Measurements from ENCODE around the gene TRAP1. TPM values are rescaled to one million over a fixed set of nuclear protein-coding genes. Genes with fewer than 3 reads are reported as not detected.

The TRAP1 gene
- total RNA-seq, 1 donor from 2014 or later: 111 TPM

DNA sequence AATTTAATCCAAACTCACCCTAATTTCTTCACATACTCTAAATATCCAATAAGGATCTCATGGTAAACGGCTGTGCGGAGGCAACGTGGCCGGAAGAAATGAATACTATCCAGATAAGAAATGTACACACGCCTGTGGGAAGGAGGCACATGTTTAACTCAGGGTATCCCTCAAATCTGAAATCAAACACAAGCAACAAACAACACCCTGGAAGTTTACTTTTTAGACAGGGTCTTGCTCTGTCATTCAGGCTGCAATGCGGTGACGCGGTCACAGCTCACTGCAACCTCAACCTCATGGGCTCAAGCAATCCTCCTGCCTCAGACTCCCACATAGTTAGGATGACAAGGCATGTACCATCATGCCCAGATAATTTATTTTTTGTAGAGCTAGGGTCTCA lies 21.2 kb upstream of the TRAP1 start:
- no peak for DNase-seq (ENCODE audit: extremely low spot score in 2 of 2)
- peaks cover 0 to 90% of the 10 kb centered on the region in 2 donors for H3K36me3 ChIP-seq
- H3K27me3 ChIP-seq: no peaks in the 10 kb centered on the region
- TF ChIP-seq POLR2A (IDR thresholded peaks at IDR 0.05) (no peak), POLR2AphosphoS5 (IDR thresholded peaks at IDR 0.05; ENCODE audit: insufficient read depth in 1 of 2, low read depth in 1 of 2) (no peak)
- TF ChIP-seq, protein P1, sequence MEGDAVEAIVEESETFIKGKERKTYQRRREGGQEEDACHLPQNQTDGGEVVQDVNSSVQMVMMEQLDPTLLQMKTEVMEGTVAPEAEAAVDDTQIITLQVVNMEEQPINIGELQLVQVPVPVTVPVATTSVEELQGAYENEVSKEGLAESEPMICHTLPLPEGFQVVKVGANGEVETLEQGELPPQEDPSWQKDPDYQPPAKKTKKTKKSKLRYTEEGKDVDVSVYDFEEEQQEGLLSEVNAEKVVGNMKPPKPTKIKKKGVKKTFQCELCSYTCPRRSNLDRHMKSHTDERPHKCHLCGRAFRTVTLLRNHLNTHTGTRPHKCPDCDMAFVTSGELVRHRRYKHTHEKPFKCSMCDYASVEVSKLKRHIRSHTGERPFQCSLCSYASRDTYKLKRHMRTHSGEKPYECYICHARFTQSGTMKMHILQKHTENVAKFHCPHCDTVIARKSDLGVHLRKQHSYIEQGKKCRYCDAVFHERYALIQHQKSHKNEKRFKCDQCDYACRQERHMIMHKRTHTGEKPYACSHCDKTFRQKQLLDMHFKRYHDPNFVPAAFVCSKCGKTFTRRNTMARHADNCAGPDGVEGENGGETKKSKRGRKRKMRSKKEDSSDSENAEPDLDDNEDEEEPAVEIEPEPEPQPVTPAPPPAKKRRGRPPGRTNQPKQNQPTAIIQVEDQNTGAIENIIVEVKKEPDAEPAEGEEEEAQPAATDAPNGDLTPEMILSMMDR (IDR thresholded peaks at IDR 0.05): no peak
- H3K4me1 ChIP-seq: no peaks in the 10 kb centered on the region
- no peaks in the 10 kb centered on the region for H3K9me3 ChIP-seq
- H3K4me3 ChIP-seq: no peak overlapping the region
- intact Hi-C loops (cut with DNase I): no loop called here
- H3K27ac ChIP-seq: no peak overlapping the region

DNA sequence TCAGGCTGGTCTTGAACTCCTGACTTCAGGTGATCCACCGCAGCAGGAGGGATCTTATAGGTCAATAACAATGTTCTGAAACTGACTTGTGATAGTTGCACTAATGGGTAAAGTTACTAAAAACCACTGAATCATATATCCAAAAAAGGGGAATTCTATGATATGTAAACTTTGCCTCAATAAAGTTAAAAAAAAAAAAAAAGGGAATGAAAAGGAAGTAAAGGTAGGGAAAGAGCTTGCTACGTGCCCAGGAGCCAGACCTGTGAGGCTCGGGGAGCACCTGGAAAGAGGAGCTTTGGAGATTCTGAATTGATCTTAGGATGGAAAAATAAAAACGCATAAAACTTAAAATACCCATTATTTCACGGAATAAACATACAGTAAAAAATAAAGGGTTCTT lies 20.8 kb upstream of the TRAP1 start:
- TF ChIP-seq, protein P1 (IDR thresholded peaks at IDR 0.05): no peak
- TF ChIP-seq POLR2A (IDR thresholded peaks at IDR 0.05): no peak
- no peak overlapping the region for H3K27ac ChIP-seq
- intact Hi-C loops (cut with DNase I): no loop called here
- DNase-seq (ENCODE audit: extremely low spot score in 2 of 2): no peak
- peaks cover 0 to 86% of the 10 kb centered on the region in 2 donors for H3K36me3 ChIP-seq
- no peaks in the 10 kb centered on the region for H3K9me3 ChIP-seq
- H3K4me3 ChIP-seq: no peak overlapping the region
- no peaks in the 10 kb centered on the region for H3K27me3 ChIP-seq
- H3K4me1 ChIP-seq: no peaks in the 10 kb centered on the region

DNA sequence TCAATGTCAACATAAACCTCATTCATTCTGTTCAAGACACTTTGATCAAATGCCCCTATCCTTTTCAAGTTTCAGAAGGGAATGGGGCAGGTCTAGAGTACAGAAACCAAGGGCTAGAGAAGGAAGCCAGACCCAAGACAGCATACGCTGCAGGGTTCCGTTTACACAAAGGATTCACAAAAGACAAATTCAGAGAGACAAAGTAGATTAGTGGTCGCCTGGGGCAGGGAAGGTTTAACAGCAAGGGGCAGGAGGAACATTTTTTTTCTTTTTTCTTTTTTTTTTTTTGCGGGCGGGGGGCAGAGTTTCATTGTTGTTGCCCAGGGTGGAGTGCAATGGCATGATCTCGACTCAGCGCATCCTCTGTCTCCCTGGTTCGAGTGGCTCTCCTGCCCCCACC lies 19.9 kb upstream of the TRAP1 start:
- no peaks in the 10 kb centered on the region for H3K4me1 ChIP-seq
- TF ChIP-seq POLR2AphosphoS5 (IDR thresholded peaks at IDR 0.05; ENCODE audit: insufficient read depth in 1 of 2, low read depth in 1 of 2) (no peak), POLR2A (IDR thresholded peaks at IDR 0.05) (no peak)
- TF ChIP-seq, protein P1 (IDR thresholded peaks at IDR 0.05): no peak
- no peaks in the 10 kb centered on the region for H3K9me3 ChIP-seq
- intact Hi-C loops (cut with DNase I): no loop called here
- H3K27me3 ChIP-seq: no peaks in the 10 kb centered on the region
- no peak overlapping the region for H3K4me3 ChIP-seq
- no peak overlapping the region for H3K27ac ChIP-seq
- H3K36me3 ChIP-seq: peaks cover 0 to 76% of the 10 kb centered on the region in 2 donors
- DNase-seq (ENCODE audit: extremely low spot score in 2 of 2): no peak

DNA sequence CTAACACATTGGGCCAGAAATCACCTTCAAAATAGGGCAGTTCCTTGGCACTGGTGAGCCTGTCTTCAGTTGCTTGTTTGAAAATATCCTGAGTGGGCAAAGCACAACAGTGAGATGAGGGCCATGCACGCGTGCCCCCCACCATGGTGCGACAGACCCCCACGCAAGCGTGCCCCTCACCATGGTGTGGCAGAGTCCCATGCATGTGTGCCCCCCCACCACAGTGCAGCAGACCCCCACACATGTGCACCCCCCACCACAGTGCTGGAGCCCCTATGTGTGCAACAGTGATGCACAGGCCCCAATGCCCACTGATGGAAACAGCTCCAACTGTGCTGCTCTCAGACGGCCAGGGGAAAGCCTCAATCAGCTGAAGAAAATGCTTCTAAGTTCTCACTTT lies 18.8 kb upstream of the TRAP1 start:
- no peak overlapping the region for H3K27ac ChIP-seq
- DNase-seq (ENCODE audit: extremely low spot score in 2 of 2): no peak
- TF ChIP-seq, protein P1 (IDR thresholded peaks at IDR 0.05): no peak
- no peak for TF ChIP-seq POLR2AphosphoS5 (IDR thresholded peaks at IDR 0.05; ENCODE audit: insufficient read depth in 1 of 2, low read depth in 1 of 2)
- TF ChIP-seq POLR2A (IDR thresholded peaks at IDR 0.05): no peak
- no peaks in the 10 kb centered on the region for H3K4me1 ChIP-seq
- no peaks in the 10 kb centered on the region for H3K27me3 ChIP-seq
- intact Hi-C loops (cut with DNase I): no loop called here
- peaks cover 0 to 76% of the 10 kb centered on the region in 2 donors for H3K36me3 ChIP-seq
- H3K9me3 ChIP-seq: no peaks in the 10 kb centered on the region
- no peak overlapping the region for H3K4me3 ChIP-seq

DNA sequence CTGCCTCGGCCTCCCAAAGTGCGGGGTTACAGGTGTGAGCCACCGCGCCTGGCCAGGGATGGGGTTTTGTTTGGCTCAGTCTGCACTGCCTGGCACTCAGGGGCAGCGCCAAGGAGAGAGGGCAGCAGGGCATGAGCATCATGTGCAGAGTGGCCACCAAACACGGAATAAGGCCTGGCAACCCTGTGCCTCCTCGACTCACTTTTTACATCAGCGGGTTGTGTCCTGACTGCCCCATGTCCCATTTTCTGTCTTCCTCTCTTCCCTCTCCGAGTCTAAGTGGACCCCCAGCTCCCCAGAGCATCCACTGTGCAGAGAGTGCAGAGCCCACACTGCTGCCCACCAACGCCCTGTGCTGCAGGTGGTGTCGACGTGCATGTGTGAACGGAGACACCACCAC lies 18.2 kb upstream of the TRAP1 start:
- no peak for DNase-seq (ENCODE audit: extremely low spot score in 2 of 2)
- no peaks in the 10 kb centered on the region for H3K9me3 ChIP-seq

More for the DNA sequence above, 18.2 kb upstream of the TRAP1 start:
- Histone ChIP-seq H3K4me1 (no peaks in the 10 kb centered on the region), H3K4me3 (no peak overlapping the region), H3K27ac (no peak overlapping the region), H3K27me3 (no peaks in the 10 kb centered on the region), H3K36me3 (peaks cover 0 to 76% of the 10 kb centered on the region in 2 donors)
- TF ChIP-seq POLR2A (IDR thresholded peaks at IDR 0.05) (no peak), POLR2AphosphoS5 (IDR thresholded peaks at IDR 0.05; ENCODE audit: insufficient read depth in 1 of 2, low read depth in 1 of 2) (no peak)
- TF ChIP-seq, protein P1 (IDR thresholded peaks at IDR 0.05): no peak
- intact Hi-C loops (cut with DNase I): no loop called here

Measured in vagina (tissue), 2 donors.